Mucosa of rectum (tissue), 2 donors: ENCODE data around the gene PHLDA1.

ENCODE experiments used
- H3K27ac ChIP-seq, 2 donors: one replicate each; pipeline ENCODE4 v1.7.0; 2013; ENCODE audit warnings: inconsistent platforms in 2 of 2, low read depth in 2 of 2, low read length in 2 of 2
- H3K27me3 ChIP-seq, 2 donors: one replicate each; pipeline ENCODE4 v1.7.0; 2013; ENCODE audit warnings: low read length in 2 of 2; ENCODE audit not compliant: control insufficient read depth in 2 of 2, insufficient read depth in 2 of 2
- H3K36me3 ChIP-seq, 2 donors: one replicate each; pipeline ENCODE4 v1.7.0; 2013; ENCODE audit warnings: low read length in 2 of 2; ENCODE audit not compliant: control insufficient read depth in 2 of 2, insufficient read depth in 2 of 2
- H3K4me1 ChIP-seq, 2 donors: one replicate each; pipeline ENCODE4 v1.7.0; 2013; ENCODE audit warnings: low read length in 2 of 2, mild to moderate bottlenecking in 1 of 2; ENCODE audit not compliant: control insufficient read depth in 2 of 2, insufficient read depth in 2 of 2
- H3K4me3 ChIP-seq, 2 donors: one replicate each; pipeline ENCODE4 v1.7.0; 2013; ENCODE audit warnings: low read length in 2 of 2
- H3K9ac ChIP-seq, 2 donors: one replicate each; pipeline ENCODE4 v1.7.0; 2013; ENCODE audit warnings: low read length in 2 of 2, low read depth in 1 of 2, mild to moderate bottlenecking in 1 of 2
- H3K9me3 ChIP-seq, 2 donors: one replicate each; pipeline ENCODE4 v1.7.0; 2013; ENCODE audit warnings: low read length in 2 of 2; ENCODE audit not compliant: control insufficient read depth in 2 of 2
- donor health status: healthy.
- donor health status: Normal muscosa, but diverticular disease.

PHLDA1 gene

GRCh38 chr12:76040461-76040860 is 8.9 kb upstream of the PHLDA1 start:
- Histone ChIP-seq H3K4me1 (no peaks in the 10 kb centered on the region), H3K4me3 (no peak overlapping the region), H3K9me3 (no peaks in the 10 kb centered on the region), H3K27ac (no peak overlapping the region), H3K27me3 (no peaks in the 10 kb centered on the region), H3K9ac (no peak overlapping the region), H3K36me3 (no peaks in the 10 kb centered on the region)

- Histone ChIP-seq H3K4me3 (no peak overlapping the region), H3K36me3 (no peaks in the 10 kb centered on the region), H3K9me3 (no peaks in the 10 kb centered on the region)
Observed at GRCh38 chr12:76038176-76038575, 6.6 kb upstream of the PHLDA1 start.

GRCh38 chr12:76037130-76038103 is 5.8 kb upstream of the PHLDA1 start:
- no peaks in the 10 kb centered on the region for H3K9me3 ChIP-seq
- H3K27ac ChIP-seq = no peak overlapping the region
- H3K4me1 ChIP-seq = peaks cover under 1 to 3% of the 10 kb centered on the region in 2 donors
- no peak overlapping the region for H3K4me3 ChIP-seq
- H3K27me3 ChIP-seq = no peaks in the 10 kb centered on the region
- H3K36me3 ChIP-seq = no peaks in the 10 kb centered on the region
- no peak overlapping the region for H3K9ac ChIP-seq

More at GRCh38 chr12:76038176-76038575, 6.6 kb upstream of the PHLDA1 start:
- Histone ChIP-seq H3K4me1 (no peaks in the 10 kb centered on the region), H3K9ac (no peak overlapping the region), H3K27ac (no peak overlapping the region), H3K27me3 (no peaks in the 10 kb centered on the region)

GRCh38 chr12:76035045-76035444 is 3.5 kb upstream of the PHLDA1 start:
- Histone ChIP-seq H3K36me3 (no peaks in the 10 kb centered on the region), H3K4me1 (peaks cover 10 to 11% of the 10 kb centered on the region in 2 donors), H3K9me3 (no peaks in the 10 kb centered on the region), H3K27me3 (peaks cover 0 to 3% of the 10 kb centered on the region in 2 donors), H3K27ac (no peak overlapping the region), H3K4me3 (no peak overlapping the region), H3K9ac (no peak overlapping the region)

GRCh38 chr12:76033081-76034011 is 1.8 kb upstream of the PHLDA1 start:
- peaks cover 11 to 14% of the 10 kb centered on the region in 2 donors for H3K4me1 ChIP-seq
- peak overlapping the region in 1 of 2 donors; percentile 83 for H3K4me3 ChIP-seq
- H3K27me3 ChIP-seq = peaks cover 3 to 6% of the 10 kb centered on the region in 2 donors
- no peaks in the 10 kb centered on the region for H3K36me3 ChIP-seq
- H3K9me3 ChIP-seq = no peaks in the 10 kb centered on the region
- H3K9ac ChIP-seq = peak overlapping the region in 1 of 2 donors; percentile 93
- H3K27ac ChIP-seq = peak overlapping the region; percentile 91

- H3K9ac ChIP-seq = peak overlapping the region; percentile 86 to 93
- H3K4me3 ChIP-seq = peak overlapping the region; percentile 83 to 89
- H3K27ac ChIP-seq = peak overlapping the region; percentile 91
- peaks cover 3 to 6% of the 10 kb centered on the region in 2 donors for H3K27me3 ChIP-seq
- H3K4me1 ChIP-seq = peaks cover 11 to 14% of the 10 kb centered on the region in 2 donors
- no peaks in the 10 kb centered on the region for H3K36me3 ChIP-seq
- H3K9me3 ChIP-seq = no peaks in the 10 kb centered on the region
Observed at GRCh38 chr12:76032043-76032981, 736 bp upstream of the PHLDA1 start.

- H3K27me3 ChIP-seq = peaks cover 3 to 6% of the 10 kb centered on the region in 2 donors
- H3K4me3 ChIP-seq = peak overlapping the region; percentile 83 to 89
- peaks cover 11 to 14% of the 10 kb centered on the region in 2 donors for H3K4me1 ChIP-seq
- H3K9ac ChIP-seq = peak overlapping the region; percentile 62 to 76
- H3K27ac ChIP-seq = peak overlapping the region; percentile 80 to 91
- no peaks in the 10 kb centered on the region for H3K36me3 ChIP-seq
- no peaks in the 10 kb centered on the region for H3K9me3 ChIP-seq
Observed at GRCh38 chr12:76031081-76031413, 529 bp downstream of the PHLDA1 start.

GRCh38 chr12:76030341-76031080 is 1.1 kb downstream of the PHLDA1 start:
- H3K4me1 ChIP-seq = peaks cover 11 to 14% of the 10 kb centered on the region in 2 donors
- peak overlapping the region; percentile 80 to 91 for H3K27ac ChIP-seq
- H3K27me3 ChIP-seq = peaks cover 3 to 6% of the 10 kb centered on the region in 2 donors
- no peaks in the 10 kb centered on the region for H3K36me3 ChIP-seq
- H3K9ac ChIP-seq = peak overlapping the region; percentile 62 to 76
- H3K4me3 ChIP-seq = peak overlapping the region; percentile 83 to 89
- H3K9me3 ChIP-seq = no peaks in the 10 kb centered on the region

GRCh38 chr12:76029982-76030340 is 1.6 kb downstream of the PHLDA1 start:
- H3K9me3 ChIP-seq = no peaks in the 10 kb centered on the region
- peak overlapping the region; percentile 62 to 76 for H3K9ac ChIP-seq
- peak overlapping the region; percentile 80 to 91 for H3K27ac ChIP-seq
- peaks cover 11 to 14% of the 10 kb centered on the region in 2 donors for H3K4me1 ChIP-seq
- no peaks in the 10 kb centered on the region for H3K36me3 ChIP-seq
- peaks cover 3 to 6% of the 10 kb centered on the region in 2 donors for H3K27me3 ChIP-seq
- peak overlapping the region; percentile 83 to 89 for H3K4me3 ChIP-seq
